Activated B cell treated with CpG ODN at 0.5 μM for 24 hours (primary cell): ENCODE results near the gene RHOXF2B. TPM values are rescaled to one million over a fixed set of nuclear protein-coding genes. Genes with fewer than 3 reads are reported as not detected.

Experiments
- ATAC-seq: fragments of 200-7000 bp; cut with Tn5 transposase; one replicate; pipeline ENCODE4 v1.10.0; 2021; ENCODE audit warnings: low read depth, mild to moderate bottlenecking, moderate library complexity
- CTCF ChIA-PET: fragments of 350-600 bp; sonication (Branson Sonifier 250); formaldehyde crosslinking; loops from one replicate; lab custom pipeline; 2021; ENCODE audit warnings: antibody characterized with exemption; lab: Charles Lee
- POLR2A ChIA-PET: fragments of 350-600 bp; sonication (Branson Sonifier 250); formaldehyde crosslinking; loops from one replicate; lab custom pipeline; 2021; ENCODE audit warnings: antibody characterized with exemption; lab: Charles Lee
- DNase-seq: peaks from one replicate; pipeline ENCODE4 v3.0.0; 2022
- H3K27ac Mint-ChIP-seq: one replicate; pipeline ENCODE4 v1.8.0; 2020; ENCODE audit warnings: mixed read lengths
- H3K27me3 Mint-ChIP-seq: one replicate; pipeline ENCODE4 v1.8.0; 2021; ENCODE audit warnings: mixed read lengths
- H3K36me3 Mint-ChIP-seq: one replicate; pipeline ENCODE4 v1.8.0; 2021; ENCODE audit warnings: low read depth, mixed read lengths
- H3K4me1 Mint-ChIP-seq: one replicate; pipeline ENCODE4 v1.8.0; 2021; ENCODE audit warnings: mixed read lengths
- H3K4me3 Mint-ChIP-seq: one replicate; pipeline ENCODE4 v1.8.0; 2020; ENCODE audit warnings: mild to moderate bottlenecking, mixed read lengths
- H3K9me3 Mint-ChIP-seq: one replicate; pipeline ENCODE4 v1.8.0; 2020; ENCODE audit warnings: mixed read lengths
- CTCF ChIP-seq: fragments of 200-600 bp; IDR thresholded peaks from one replicate; pipeline ENCODE4 v1.8.0; 2022; ENCODE audit warnings: antibody characterized with exemption, mild to moderate bottlenecking
- intact Hi-C: fragments of 100-400 bp; cut with micrococcal nuclease; formaldehyde crosslinking; loops from one replicate; pipeline ENCODE4 v1.15.1; 2024
- total RNA-seq: library from RNA; stranded (reverse); gene quantifications from 2 replicates; pipeline ENCODE4 v1.2.3, GENCODE V29; 2022

The RHOXF2B gene
- total RNA-seq, 1 donor from 2014 or later: not detected

- ATAC-seq: no peak
- Mint-ChIP-seq H3K36me3 (no peaks in the 10 kb centered on the region), H3K4me3 (no peak overlapping the region), H3K9me3 (no peaks in the 10 kb centered on the region), H3K4me1 (no peaks in the 10 kb centered on the region), H3K27ac (no peak overlapping the region), H3K27me3 (peaks cover 7% of the 10 kb centered on the region)
- DNase-seq: no peak
- no peak for TF ChIP-seq CTCF
- CTCF ChIA-PET: no interaction called here
- POLR2A ChIA-PET: no interaction called here
- intact Hi-C loops: no loop called here
Measured at GRCh38 chrX:120022763-120023162, 54.7 kb downstream of the RHOXF2B start.

Other genes with a start within 250 kb of the RHOXF2B start
- 14.0 and 15.9 TPM in 2 replicates for gene UPF3B, start 224.7 kb downstream of the RHOXF2B start, total RNA-seq
- 27.1 and 28.1 TPM in 2 replicates for gene RNF113A, start 206.0 kb downstream of the RHOXF2B start, total RNA-seq
- gene NDUFA1, start 205.9 kb downstream of the RHOXF2B start, total RNA-seq: 65.3 and 88.0 TPM in 2 replicates
- gene AKAP14, start 181.8 kb downstream of the RHOXF2B start, total RNA-seq: not detected in 2 replicates
- 11.6 and 11.9 TPM in 2 replicates for gene NKAP, start 133.9 kb downstream of the RHOXF2B start, total RNA-seq
- not detected in 2 replicates for gene RHOXF1, start 38.2 kb upstream of the RHOXF2B start, total RNA-seq
- not detected in 2 replicates for gene RHOXF2, start 80.9 kb upstream of the RHOXF2B start, total RNA-seq
- gene ZBTB33, start 173.1 kb upstream of the RHOXF2B start, total RNA-seq: 17.4 and 19.8 TPM in 2 replicates
- 0.18 and 0.51 TPM in 2 replicates for gene TMEM255A, start 233.8 kb upstream of the RHOXF2B start, total RNA-seq